Common myeloid progenitor, CD34-positive (primary cell): ENCODE measurements around the gene ACBD4.

Experiments
- CTCF ChIA-PET: fragments of 350-600 bp; sonication (Branson Sonifier 250); formaldehyde crosslinking; loops from one replicate; lab custom pipeline; 2021; ENCODE audit warnings: antibody characterized with exemption; lab: Charles Lee
- POLR2A ChIA-PET: fragments of 350-600 bp; sonication (Branson Sonifier 250); formaldehyde crosslinking; loops from one replicate; lab custom pipeline; 2021; ENCODE audit warnings: antibody characterized with exemption; lab: Charles Lee
- DNase-seq, 3 donors: peaks; one replicate each; pipeline versions ENCODE4 v3.0.0 to v3.0.0-alpha.2; 2013
- H3K27ac ChIP-seq, 2 experiments: 1 replicate in 1 of 2; 2 replicates in 1 of 2; pipeline ENCODE4 v1.7.0; 2013; ENCODE audit warnings: inconsistent platforms in 2 of 2, low read length in 2 of 2, mild to moderate bottlenecking in 2 of 2, low read depth in 1 of 2, moderate library complexity in 1 of 2; ENCODE audit not compliant: severe bottlenecking in 2 of 2, insufficient read depth in 1 of 2, poor library complexity in 1 of 2
- H3K27me3 ChIP-seq, 5 experiments: replicated peaks in 2 of 5; 1 replicate in 3 of 5; 2 replicates in 2 of 5; pipeline versions ENCODE4 v1.6.1 to v1.7.0; 2013; ENCODE audit warnings: low read length in 4 of 5, mild to moderate bottlenecking in 2 of 5, moderate library complexity in 2 of 5, inconsistent platforms in 1 of 5; ENCODE audit not compliant: insufficient read depth in 5 of 5, control insufficient read depth in 4 of 5
- H3K36me3 ChIP-seq, 4 experiments: 1 replicate in 2 of 4; 2 replicates in 2 of 4; pipeline versions ENCODE4 v1.6.1 to v1.7.0; 2013; ENCODE audit warnings: low read length in 3 of 4, control low read depth in 1 of 4, mild to moderate bottlenecking in 1 of 4; ENCODE audit not compliant: control insufficient read depth in 4 of 4, insufficient read depth in 4 of 4
- H3K4me1 ChIP-seq, 4 experiments: 1 replicate in 3 of 4; 2 replicates in 1 of 4; pipeline versions ENCODE4 v1.6.1 to v1.7.1; 2013; ENCODE audit warnings: low read length in 3 of 4, mild to moderate bottlenecking in 3 of 4, control low read depth in 1 of 4, inconsistent platforms in 1 of 4, moderate library complexity in 1 of 4; ENCODE audit not compliant: control insufficient read depth in 4 of 4, insufficient read depth in 4 of 4; ENCODE audit errors: control extremely low read depth in 1 of 4
- H3K4me3 ChIP-seq, 7 experiments: 1 replicate in 4 of 7; 2 replicates in 3 of 7; pipeline versions ENCODE4 v1.5.1 to v1.7.0; 2013; ENCODE audit warnings: mild to moderate bottlenecking in 7 of 7, low read length in 6 of 7, moderate library complexity in 6 of 7, inconsistent platforms in 2 of 7, low read depth in 2 of 7, control low read depth in 1 of 7; ENCODE audit not compliant: insufficient read depth in 4 of 7, control insufficient read depth in 1 of 7; ENCODE audit errors: extremely low read depth in 1 of 7
- H3K9me3 ChIP-seq, 5 experiments: 1 replicate in 4 of 5; 2 replicates in 1 of 5; pipeline versions ENCODE4 v1.6.1 to v1.7.1; 2013; ENCODE audit warnings: low read length in 4 of 5, mild to moderate bottlenecking in 2 of 5, inconsistent platforms in 1 of 5, low read depth in 1 of 5, moderate library complexity in 1 of 5; ENCODE audit not compliant: control insufficient read depth in 4 of 5, insufficient read depth in 2 of 5; ENCODE audit errors: control extremely low read depth in 1 of 5
- WGBS: methylation state at CpG from one replicate; pipeline ENCODE4 v1.1.5; 2013; ENCODE audit not compliant: insufficient coverage; 5-methylcytosine and 5-hydroxymethylcytosine counted together

Gene ACBD4

DNA sequence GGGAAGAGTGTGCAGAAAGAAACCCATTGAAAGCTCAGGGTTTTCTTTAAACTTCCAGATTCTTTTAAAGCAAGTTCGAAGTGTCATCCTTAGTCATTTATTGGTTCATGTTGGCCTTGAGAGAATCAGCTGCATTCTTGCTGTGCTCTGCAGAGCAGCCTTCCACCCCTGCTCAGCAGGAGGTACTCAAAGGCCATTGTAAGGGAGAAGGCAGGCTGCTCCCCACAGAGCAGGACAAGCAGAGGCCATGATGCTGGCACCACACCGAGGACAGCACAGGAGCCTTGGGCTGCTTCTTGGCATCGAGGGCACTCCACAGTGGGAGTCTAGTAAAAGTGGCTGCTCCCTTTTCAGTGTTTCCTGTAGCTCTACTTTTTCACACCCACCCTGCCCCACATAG is 44.8 kb upstream of the ACBD4 start:
- DNase-seq, result no peak
- POLR2A ChIA-PET, result interaction anchor here (0.7 kb wide), 1 partner anchor 31 kb away, joined by 3 read pairs; no protein-coding TSS in a partner anchor
- no peaks in the 10 kb centered on the region for H3K9me3 ChIP-seq
- WGBS, result 100% methylated on average over 3 of the region's 3 CpGs
- peaks cover 0 to 14% (median 0%) of the 10 kb centered on the region in 4 experiments for H3K4me1 ChIP-seq
- peaks cover 14 to 72% (median 56%) of the 10 kb centered on the region in 4 experiments for H3K36me3 ChIP-seq
- H3K27me3 ChIP-seq, result no peaks in the 10 kb centered on the region
- no peak overlapping the region for H3K4me3 ChIP-seq
- CTCF ChIA-PET, result interaction anchor here (0.7 kb wide), 2 partner anchors 11 to 200 kb away, joined by 3 read pairs; no protein-coding TSS in a partner anchor
- no peak overlapping the region for H3K27ac ChIP-seq

DNA sequence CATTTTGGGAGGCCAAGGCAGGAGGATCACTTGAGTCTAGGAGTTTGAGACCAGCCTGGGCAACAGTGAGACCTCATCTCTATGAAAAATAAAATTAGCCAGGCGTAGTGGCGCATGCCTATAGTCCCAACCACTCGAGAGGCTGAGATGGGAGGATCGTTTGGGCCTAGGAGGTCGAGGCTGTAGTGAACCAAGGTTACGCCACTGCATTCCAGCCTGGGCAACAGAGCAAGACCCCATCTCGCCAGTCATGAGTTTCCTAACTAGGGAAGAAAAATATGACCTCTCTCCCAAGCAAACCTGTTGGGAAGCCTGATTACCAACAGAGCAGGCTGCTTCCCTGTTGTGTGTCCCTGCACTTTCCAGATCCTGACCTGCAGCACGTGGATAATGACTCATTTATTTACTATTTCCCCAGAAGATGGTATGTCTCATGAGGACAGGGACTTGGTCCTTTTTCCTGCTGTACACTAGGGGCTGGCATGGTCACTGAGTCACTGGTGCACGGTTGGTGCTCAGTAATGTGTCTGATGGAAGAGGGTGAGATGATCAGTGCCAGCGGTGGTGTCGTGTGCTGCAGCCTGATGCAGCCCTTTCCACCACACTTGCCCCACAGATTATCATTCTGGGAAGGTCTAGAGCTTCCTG is 43.6 kb upstream of the ACBD4 start:
- CTCF ChIA-PET, result interaction anchor here (1.5 kb wide), 1 partner anchor 15 kb away, joined by 8 read pairs; no protein-coding TSS in a partner anchor
- no peak for DNase-seq
- Histone ChIP-seq H3K27ac (no peak overlapping the region), H3K4me3 (no peak overlapping the region), H3K4me1 (peaks cover 0 to 12% (median 0%) of the 10 kb centered on the region in 4 experiments), H3K9me3 (no peaks in the 10 kb centered on the region), H3K36me3 (peaks cover 19 to 76% (median 62%) of the 10 kb centered on the region in 4 experiments), H3K27me3 (no peaks in the 10 kb centered on the region)
- POLR2A ChIA-PET, result interaction anchor here (0.6 kb wide), 1 partner anchor 13 kb away, joined by 4 read pairs; no protein-coding TSS in a partner anchor
- 89% methylated on average over 10 of the region's 11 CpGs for WGBS

DNA sequence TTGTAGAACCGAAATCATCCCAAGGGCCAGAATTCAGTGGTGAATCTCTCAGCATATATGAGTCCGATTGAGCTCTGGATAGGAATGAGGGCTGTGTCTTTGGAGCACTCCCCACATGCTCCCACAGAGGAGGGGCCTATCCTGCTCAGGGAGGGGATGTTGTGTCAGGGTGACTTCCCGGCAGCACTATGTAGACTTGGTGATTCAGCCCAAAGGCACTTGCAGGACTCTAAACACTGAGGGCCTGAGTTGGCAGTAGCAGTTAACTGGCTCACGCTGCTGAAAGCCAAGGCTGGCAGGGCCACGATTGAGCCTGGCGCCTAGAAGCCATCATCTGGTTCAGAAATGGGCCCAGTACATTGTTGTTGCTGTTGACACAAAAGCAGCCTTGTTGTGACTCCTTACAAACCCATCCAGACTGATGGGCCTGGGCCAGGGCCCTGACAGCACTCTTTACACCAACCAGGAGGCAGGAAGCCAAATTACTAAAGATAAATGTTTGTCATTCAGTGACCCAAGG is 42.5 kb upstream of the ACBD4 start:
- no peaks in the 10 kb centered on the region for H3K27me3 ChIP-seq
- DNase-seq, result no peak
- POLR2A ChIA-PET, result interaction anchor here (0.6 kb wide), 1 partner anchor 14 kb away, joined by 4 read pairs; no protein-coding TSS in a partner anchor
- H3K36me3 ChIP-seq, result peaks cover 20 to 77% (median 60%) of the 10 kb centered on the region in 4 experiments
- H3K4me3 ChIP-seq, result no peak overlapping the region
- H3K9me3 ChIP-seq, result no peaks in the 10 kb centered on the region
- H3K27ac ChIP-seq, result no peak overlapping the region
- WGBS, result 95% methylated on average over 6 of the region's 6 CpGs
- peaks cover 0 to 5% (median 0%) of the 10 kb centered on the region in 4 experiments for H3K4me1 ChIP-seq
- CTCF ChIA-PET, result interaction anchor here (1.5 to 2.1 kb wide), 2 partner anchors 17 to 172 kb away, joined by 5 to 8 read pairs; no protein-coding TSS in a partner anchor

DNA sequence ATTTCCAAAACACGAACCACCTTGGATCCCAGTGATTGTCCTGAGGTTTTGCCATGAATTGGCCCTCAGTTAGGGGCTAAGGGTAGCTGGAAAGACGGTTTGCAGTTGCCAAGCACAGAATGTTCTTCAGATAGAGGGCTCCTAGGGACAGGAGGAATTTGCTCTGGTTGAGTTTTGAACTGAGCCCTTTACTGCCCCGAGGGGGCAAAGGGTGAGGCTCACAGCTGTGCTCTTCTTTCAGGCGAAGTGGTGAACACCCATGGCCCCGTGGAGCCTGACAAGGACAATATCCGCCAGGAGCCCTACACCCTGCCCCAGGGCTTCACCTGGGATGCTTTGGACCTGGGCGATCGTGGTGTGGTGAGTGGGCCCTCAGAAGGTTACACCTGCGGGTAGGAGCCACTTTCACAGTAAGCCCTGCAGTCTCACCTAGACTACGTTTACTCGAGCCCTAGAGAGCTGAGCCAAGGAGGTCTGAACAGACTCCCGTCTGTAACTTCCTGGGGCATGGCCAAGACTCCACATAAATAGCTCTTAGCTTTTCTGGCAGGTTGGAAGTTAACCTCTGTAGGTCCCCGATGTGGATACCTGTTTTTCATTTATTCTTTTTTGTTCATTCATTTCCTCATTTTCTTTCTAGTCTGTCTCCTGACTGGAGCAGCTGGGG is 41.9 kb upstream of the ACBD4 start:
- no peak for DNase-seq
- H3K9me3 ChIP-seq, result no peaks in the 10 kb centered on the region
- no peaks in the 10 kb centered on the region for H3K4me1 ChIP-seq
- H3K27ac ChIP-seq, result no peak overlapping the region
- no peaks in the 10 kb centered on the region for H3K27me3 ChIP-seq
- 88% methylated on average over 12 of the region's 13 CpGs for WGBS
- H3K36me3 ChIP-seq, result peaks cover 22 to 78% (median 62%) of the 10 kb centered on the region in 4 experiments
- CTCF ChIA-PET, result interaction anchor here (0.7 to 2.1 kb wide), 3 partner anchors 42 to 173 kb away, joined by 3 to 5 read pairs (median 4); partner anchors contain the start of gene ACBD4
- POLR2A ChIA-PET, result interaction anchor here (0.6 kb wide), 1 partner anchor 1605 kb away, joined by 3 read pairs; no protein-coding TSS in a partner anchor
- no peak overlapping the region for H3K4me3 ChIP-seq

DNA sequence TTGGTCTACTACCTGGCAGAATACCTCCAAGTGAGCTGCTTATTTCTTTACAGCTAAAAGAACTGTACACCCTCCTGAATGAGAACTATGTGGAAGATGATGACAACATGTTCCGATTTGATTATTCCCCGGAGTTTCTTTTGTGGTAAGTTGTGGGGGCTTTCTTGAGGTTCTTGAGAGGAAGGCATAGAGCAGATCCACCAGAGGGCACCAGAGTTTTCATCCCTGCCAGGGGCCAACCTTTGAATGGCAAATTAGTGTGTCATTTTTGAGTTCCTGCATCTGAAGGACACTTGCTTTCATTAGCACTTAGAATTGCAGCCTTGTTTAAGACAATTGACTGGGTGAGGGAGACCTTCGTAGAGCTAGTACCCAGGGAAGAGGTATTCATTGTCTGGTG is 39.3 kb upstream of the ACBD4 start:
- 100% methylated on average over 2 of the region's 3 CpGs for WGBS
- peaks cover 20 to 72% (median 56%) of the 10 kb centered on the region in 4 experiments for H3K36me3 ChIP-seq
- no peaks in the 10 kb centered on the region for H3K9me3 ChIP-seq
- peak; percentile 38 to 60 (median 48) for DNase-seq
- no peak overlapping the region for H3K27ac ChIP-seq
- POLR2A ChIA-PET, result no interaction called here
- no peaks in the 10 kb centered on the region for H3K4me1 ChIP-seq
- no peaks in the 10 kb centered on the region for H3K27me3 ChIP-seq
- H3K4me3 ChIP-seq, result no peak overlapping the region
- CTCF ChIA-PET, result interaction anchor here (0.8 to 2.9 kb wide), 8 partner anchors 8 to 101 kb away, joined by 3 to 16 read pairs (median 4); no protein-coding TSS in a partner anchor

DNA sequence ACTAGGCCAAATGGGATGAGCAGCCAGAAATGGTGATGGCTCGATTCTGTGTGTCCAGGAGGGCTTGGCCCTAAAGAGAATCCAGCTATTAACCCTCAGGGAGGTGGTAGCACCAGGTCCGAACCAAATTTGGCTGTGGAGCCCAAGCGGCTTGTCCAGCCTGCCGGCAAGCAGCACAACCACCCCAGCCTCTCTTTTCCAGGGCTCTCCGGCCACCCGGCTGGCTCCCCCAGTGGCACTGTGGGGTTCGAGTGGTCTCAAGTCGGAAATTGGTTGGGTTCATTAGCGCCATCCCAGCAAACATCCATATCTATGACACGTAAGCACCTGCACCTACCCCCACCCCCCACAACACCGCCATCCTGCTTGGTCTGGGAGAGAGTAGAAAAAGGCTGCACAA is 38.6 kb upstream of the ACBD4 start:
- ChIA-PET POLR2A (no interaction called here), CTCF (interaction anchor here (1.0 to 3.1 kb wide), 9 partner anchors 8 to 177 kb away, joined by 3 to 26 read pairs (median 5); no protein-coding TSS in a partner anchor)
- no peak overlapping the region for H3K27ac ChIP-seq
- H3K9me3 ChIP-seq, result no peaks in the 10 kb centered on the region
- 100% methylated on average over 2 of the region's 11 CpGs for WGBS
- peaks cover 19 to 70% (median 57%) of the 10 kb centered on the region in 4 experiments for H3K36me3 ChIP-seq
- H3K4me1 ChIP-seq, result no peaks in the 10 kb centered on the region
- DNase-seq, result no peak
- no peak overlapping the region for H3K4me3 ChIP-seq
- no peaks in the 10 kb centered on the region for H3K27me3 ChIP-seq
